A549 (cell line): ENCODE results near the gene SLC26A8. TPM values are rescaled to one million over a fixed set of nuclear protein-coding genes. Genes with fewer than 3 reads are reported as not detected.

Experiments used
- ATAC-seq, 2 experiments: fragments of 200-7000 bp in 1 of 2; fragments of >200 bp in 1 of 2; cut with Nextera tagmentation in 1 of 2; cut with Tn5 transposase in 1 of 2; 3 replicates each; pipeline versions ENCODE4 v1.8.0 to v1.9.1; 2018 to 2020; ENCODE audit warnings: mild to moderate bottlenecking in 1 of 2, moderate library complexity in 1 of 2
- CTCF ChIA-PET: fragments of 300-600 bp; sonication (Branson Sonifier 250); formaldehyde crosslinking; extraction: SDS; loops from one replicate; lab custom pipeline; 2021; ENCODE audit warnings: antibody characterized with exemption, inconsistent platforms; lab: Yijun Ruan, JAX
- POLR2A ChIA-PET: fragments of 350-600 bp; formaldehyde crosslinking; extraction: SDS; loops from one replicate; lab custom pipeline; 2021; ENCODE audit warnings: antibody characterized with exemption, inconsistent platforms; lab: Yijun Ruan, JAX
- DNase-seq, 2 experiments: peaks; one replicate each; pipeline versions ENCODE4 v3.0.0 to v3.0.0-alpha.2; 2011 to 2016; ENCODE audit warnings: low read depth in 1 of 2, low spot score in 1 of 2
- FAIRE-seq: peaks from 2 replicates; lab custom pipeline; 2011; peaks lifted over from hg19 to GRCh38; lab: Jason Lieb, UNC
- H3K27ac ChIP-seq, 2 experiments: fragments of >200 bp; sonication (Bioruptor Twin); formaldehyde crosslinking; 3 replicates each; pipeline ENCODE4 v1.5.1; 2016 to 2017
- H3K4me1 ChIP-seq: fragments of >200 bp; sonication (Bioruptor Twin); formaldehyde crosslinking; 3 replicates; pipeline ENCODE4 v1.6.1; 2016
- H3K4me2 ChIP-seq: fragments of >200 bp; sonication (Bioruptor Twin); formaldehyde crosslinking; 3 replicates; pipeline ENCODE4 v1.6.1; 2016
- H3K4me3 ChIP-seq: fragments of >200 bp; sonication (Bioruptor Twin); formaldehyde crosslinking; 3 replicates; pipeline ENCODE4 v1.5.1; 2016
- H3K9me3 ChIP-seq: fragments of >200 bp; sonication (Bioruptor Twin); formaldehyde crosslinking; 3 replicates; pipeline ENCODE4 v1.6.1; 2016
- BCL3 ChIP-seq: fragments of >200 bp; sonication (Bioruptor Twin); formaldehyde crosslinking; IDR thresholded peaks from 3 replicates; pipeline ENCODE4 v1.6.1; 2016
- BHLHE40 ChIP-seq: IDR thresholded peaks from 2 replicates; pipeline ENCODE4 v1.6.1; 2012; ENCODE audit warnings: low read depth, low read length, inconsistent platforms
- E2F6 ChIP-seq: IDR thresholded peaks from 2 replicates; pipeline ENCODE4 v1.6.1; 2012; ENCODE audit warnings: low read depth, borderline replicate concordance
- EHMT2 ChIP-seq: fragments of 200-600 bp; sonication (generic); IDR thresholded peaks from 2 replicates; pipeline ENCODE4 v1.6.1; 2016; ENCODE audit warnings: antibody characterized with exemption, low read depth, mild to moderate bottlenecking, moderate library complexity
- ELK1 ChIP-seq: fragments of 150-350 bp; IDR thresholded peaks from 2 replicates; pipeline ENCODE4 v1.6.1; 2014; ENCODE audit warnings: low read depth, mild to moderate bottlenecking, low read length
- EP300 ChIP-seq, 2 experiments: fragments of >200 bp; sonication (Bioruptor Twin); formaldehyde crosslinking; IDR thresholded peaks; 2 replicates in 1 of 2; 3 replicates in 1 of 2; pipeline ENCODE4 v1.6.1; 2016 to 2017
- FOSB ChIP-seq: fragments of 250-450 bp; sonication (Bioruptor Pico); IDR thresholded peaks from 2 replicates; pipeline ENCODE4 v1.5.0; 2020; ENCODE audit warnings: mild to moderate bottlenecking, moderate library complexity
- FOSL2 ChIP-seq, 2 experiments: fragments of 450-650 bp in 1 of 2; fragments of >200 bp in 1 of 2; sonication (Bioruptor Twin) in 1 of 2; formaldehyde crosslinking; IDR thresholded peaks; 2 replicates each; pipeline versions ENCODE4 v1.5.0 to v1.6.1; 2016 to 2020; ENCODE audit warnings: mild to moderate bottlenecking in 1 of 2, moderate library complexity in 1 of 2
- FOXS1 ChIP-seq: fragments of 250-450 bp; sonication (Bioruptor Pico); IDR thresholded peaks from 2 replicates; pipeline ENCODE4 v1.5.0; 2020; ENCODE audit warnings: mild to moderate bottlenecking, moderate library complexity
- HDAC2 ChIP-seq: fragments of 200-600 bp; sonication (generic); IDR thresholded peaks from 2 replicates; pipeline ENCODE4 v1.6.1; 2016
- HES2 ChIP-seq: fragments of >200 bp; sonication (Bioruptor Twin); formaldehyde crosslinking; IDR thresholded peaks from 2 replicates; pipeline ENCODE4 v1.6.1; 2016
- HMGXB4 ChIP-seq: fragments of 250-450 bp; sonication (Bioruptor Pico); IDR thresholded peaks from 2 replicates; pipeline ENCODE4 v1.5.0; 2021; ENCODE audit warnings: mild to moderate bottlenecking, moderate library complexity, borderline replicate concordance
- HOXA7 ChIP-seq: fragments of 250-450 bp; sonication (Bioruptor Pico); IDR thresholded peaks from 2 replicates; pipeline ENCODE4 v1.5.0; 2020; ENCODE audit warnings: mild to moderate bottlenecking, moderate library complexity
- MYC ChIP-seq: IDR thresholded peaks from 2 replicates; pipeline ENCODE4 v1.6.1; 2012; ENCODE audit warnings: mild to moderate bottlenecking, inconsistent platforms, low read length, improper control_type of control experiment, borderline replicate concordance
- NPAS2 ChIP-seq: fragments of 250-450 bp; sonication (Bioruptor Pico); IDR thresholded peaks from 2 replicates; pipeline ENCODE4 v1.8.0; 2022; ENCODE audit warnings: mild to moderate bottlenecking, moderate library complexity, borderline replicate concordance
- POLR2A ChIP-seq: IDR thresholded peaks from 2 replicates; pipeline ENCODE4 v1.6.1; 2012; ENCODE audit warnings: mild to moderate bottlenecking, low read length
- POLR2AphosphoS2 ChIP-seq: conservative IDR thresholded peaks from 2 replicates; pipeline ENCODE4 v1.6.1; 2012; ENCODE audit warnings: low read length, improper control_type of control experiment, inconsistent platforms
- RAD21 ChIP-seq, 2 experiments: fragments of >200 bp in 1 of 2; sonication (Bioruptor Twin) in 1 of 2; formaldehyde crosslinking in 1 of 2; IDR thresholded peaks in 1 of 2; conservative IDR thresholded peaks in 1 of 2; 2 replicates in 1 of 2; 3 replicates in 1 of 2; pipeline ENCODE4 v1.6.1; 2012 to 2018; ENCODE audit warnings: inconsistent platforms in 1 of 2
- REST ChIP-seq: fragments of 200-600 bp; sonication (generic); IDR thresholded peaks from 2 replicates; pipeline ENCODE4 v1.6.1; 2016; ENCODE audit warnings: antibody characterized with exemption, mild to moderate bottlenecking, moderate library complexity
- RFX5 ChIP-seq: fragments of 450-650 bp; IDR thresholded peaks from 2 replicates; pipeline ENCODE4 v1.7.1; 2014; ENCODE audit warnings: antibody characterized with exemption, mild to moderate bottlenecking, moderate library complexity
- RNF2 ChIP-seq: fragments of 200-600 bp; sonication (generic); IDR thresholded peaks from 2 replicates; pipeline ENCODE4 v1.6.1; 2016; ENCODE audit warnings: low read depth, mild to moderate bottlenecking, antibody characterized with exemption, moderate library complexity, borderline replicate concordance
- TFCP2L1 ChIP-seq: fragments of 250-450 bp; sonication (Bioruptor Pico); IDR thresholded peaks from 2 replicates; pipeline ENCODE4 v1.5.0; 2021; ENCODE audit warnings: mild to moderate bottlenecking
- ZSCAN20 ChIP-seq: fragments of 250-450 bp; sonication (Bioruptor Pico); IDR thresholded peaks from 2 replicates; pipeline ENCODE4 v1.8.0; 2022; ENCODE audit warnings: mild to moderate bottlenecking, moderate library complexity
- WGBS: methylation state at CpG from one replicate; pipeline ENCODE4 v1.1.6; 2017; ENCODE audit errors: missing lambda C conversion rate; 5-methylcytosine and 5-hydroxymethylcytosine counted together
- polyA plus RNA-seq, 4 experiments: library from polyadenylated mRNA; depleted of rRNA in 3 of 4; stranded (reverse); fragments of >200 nt; fragmentation: RNase III in 1 of 4; extraction: RNeasy Plus Mini Kit Qiagen cat#74134 plus additional on column Dnase treatment in 1 of 4; gene quantifications; 2 replicates in 3 of 4; 3 replicates in 1 of 4; pipeline ENCODE4 v1.2.3, GENCODE V29; 2011 to 2017

Gene SLC26A8
- polyA plus RNA-seq, 2 of the 4 experiments (the other 2 are of a cell fraction), result not detected

GRCh38 chr6:35905141-35905785 lies 119.2 kb downstream of the SLC26A8 start:
- no peak for DNase-seq
- ATAC-seq, result no peak
- peaks cover 13% of the 10 kb centered on the region for H3K9me3 ChIP-seq
- ChIA-PET CTCF (no interaction called here), POLR2A (no interaction called here)
- TF ChIP-seq ELK1, result no peak
- no peak for TF ChIP-seq HMGXB4 (CRISPR knock-in tag)
- no peak for TF ChIP-seq MYC
- no peak for TF ChIP-seq RAD21 (conservative IDR thresholded peaks at IDR 0.05 in 1 of 2, IDR thresholded peaks at IDR 0.05 in 1 of 2)
- TF ChIP-seq BCL3, result no peak
- TF ChIP-seq POLR2AphosphoS2, result no peak
- TF ChIP-seq POLR2A, result no peak
- H3K4me3 ChIP-seq, result no peak overlapping the region
- no peak for FAIRE-seq
- 65% methylated on average over 2 of the region's 2 CpGs for WGBS
- no peak overlapping the region for H3K4me2 ChIP-seq
- H3K27ac ChIP-seq, result no peak overlapping the region
- H3K4me1 ChIP-seq, result no peaks in the 10 kb centered on the region

- H3K9me3 ChIP-seq, result no peaks in the 10 kb centered on the region; the same call in 1 of the 3 replicates
These were observed 120.8 kb downstream of the SLC26A8 start for GRCh38 chr6:35903679-35904078.

More at GRCh38 chr6:35903679-35904078, 120.8 kb downstream of the SLC26A8 start:
- Histone ChIP-seq H3K27ac (no peak overlapping the region), H3K4me2 (no peak overlapping the region), H3K4me3 (no peak overlapping the region), H3K4me1 (no peaks in the 10 kb centered on the region)
- WGBS, result 94% methylated on average over 4 of the region's 4 CpGs
- ATAC-seq (no peak), DNase-seq (no peak), FAIRE-seq (no peak)
- ChIA-PET POLR2A (no interaction called here), CTCF (interaction anchor here (0.5 to 0.8 kb wide), 2 partner anchors 12 to 21 kb away, joined by 3 read pairs; no protein-coding TSS in a partner anchor)
- TF ChIP-seq HDAC2 (no peak), E2F6 (no peak), REST (no peak), ZSCAN20 (no peak), FOSL2 (IDR thresholded peaks at IDR 0.05) (no peak), FOSL2 (CRISPR knock-in tag; IDR thresholded peaks at IDR 0.05) (no peak), NPAS2 (CRISPR knock-in tag) (no peak), ELK1 (no peak), HES2 (no peak), BHLHE40 (no peak), EP300 (IDR thresholded peaks at IDR 0.05) (no peak), FOXS1 (CRISPR knock-in tag) (no peak), HOXA7 (CRISPR knock-in tag) (no peak), RNF2 (no peak), EHMT2 (no peak), RFX5 (no peak), TFCP2L1 (no peak), FOSB (CRISPR knock-in tag) (no peak)
